Uterus (tissue), 4 donors: ENCODE data around the gene TYW1. TPM values are rescaled to one million over a fixed set of nuclear protein-coding genes. Genes with fewer than 3 reads are reported as not detected.
"Not testable (repeated sequence)": the region's sequence is repeated elsewhere in the genome, so short reads cannot be mapped to it uniquely, and the experiment has no call there.

Experiments used
- DNase-seq, 2 donors: peaks; one replicate each; pipeline ENCODE4 v3.0.0-alpha.2; 2019 to 2020
- H3K27ac ChIP-seq, 2 donors: fragments of 200-600 bp; sonication (generic); 1 replicate in 1 of 2; 2 replicates in 1 of 2; pipeline ENCODE4 v1.5.1; 2016 to 2018
- H3K27me3 ChIP-seq, 2 donors: fragments of 200-600 bp; sonication (generic); one replicate each; pipeline ENCODE4 v1.5.1; 2018 to 2019; ENCODE audit warnings: control low read depth in 1 of 2
- H3K36me3 ChIP-seq, 2 donors: fragments of 200-600 bp; sonication (generic); one replicate each; pipeline ENCODE4 v1.5.1; 2019; ENCODE audit warnings: control low read depth in 1 of 2
- H3K4me1 ChIP-seq, 2 donors: fragments of 200-600 bp; sonication (generic); one replicate each; pipeline ENCODE4 v1.5.1; 2018 to 2019; ENCODE audit warnings: control low read depth in 1 of 2
- H3K4me3 ChIP-seq, 2 donors: fragments of 200-600 bp; sonication (generic); 1 replicate in 1 of 2; 2 replicates in 1 of 2; pipeline ENCODE4 v1.5.1; 2018 to 2019; ENCODE audit warnings: mild to moderate bottlenecking in 1 of 2
- H3K9me3 ChIP-seq, 2 donors: fragments of 200-600 bp; sonication (generic); one replicate each; pipeline ENCODE4 v1.5.1; 2019; ENCODE audit warnings: control low read depth in 1 of 2
- POLR2A ChIP-seq, 2 donors: fragments of 450-650 bp; IDR thresholded peaks; one replicate each; pipeline ENCODE4 v1.6.1; 2016; ENCODE audit warnings: antibody characterized with exemption in 2 of 2, mild to moderate bottlenecking in 1 of 2, moderate library complexity in 1 of 2
- intact Hi-C: fragments of 100-400 bp; cut with DNase I; formaldehyde crosslinking; loops from one replicate; pipeline ENCODE4 v1.15.1; 2023; ENCODE audit warnings: low total_unique reads
- total RNA-seq, 4 donors: library from RNA; depleted of rRNA in 3 of 4; stranded (reverse); fragments of >200 nt in 3 of 4; gene quantifications; one replicate each; pipeline versions ENCODE4 v1.1.0 to v1.2.4, GENCODE V29; 2014 to 2023
- TF ChIP-seq, protein P1 (sequence below), 4 experiments: fragments of 200-600 bp in 2 of 4; fragments of 450-650 bp in 2 of 4; sonication (generic) in 2 of 4; IDR thresholded peaks; one replicate each; pipeline ENCODE4 v1.5.1; 2016 to 2019; ENCODE audit warnings: antibody characterized with exemption in 4 of 4, mild to moderate bottlenecking in 2 of 4, moderate library complexity in 1 of 4
- donor health status: DM: yes; HTN: yes; CAD: no.

The TYW1 gene
- total RNA-seq, 4 donors from 2014 or later, result 28.1 to 57.9 (median 36.4) TPM

- H3K27ac ChIP-seq, result peak overlapping the region; percentile 97 to 100
- TF ChIP-seq POLR2A (IDR thresholded peaks at IDR 0.05), result peak; percentile 13 to 71
- TF ChIP-seq, protein P1, sequence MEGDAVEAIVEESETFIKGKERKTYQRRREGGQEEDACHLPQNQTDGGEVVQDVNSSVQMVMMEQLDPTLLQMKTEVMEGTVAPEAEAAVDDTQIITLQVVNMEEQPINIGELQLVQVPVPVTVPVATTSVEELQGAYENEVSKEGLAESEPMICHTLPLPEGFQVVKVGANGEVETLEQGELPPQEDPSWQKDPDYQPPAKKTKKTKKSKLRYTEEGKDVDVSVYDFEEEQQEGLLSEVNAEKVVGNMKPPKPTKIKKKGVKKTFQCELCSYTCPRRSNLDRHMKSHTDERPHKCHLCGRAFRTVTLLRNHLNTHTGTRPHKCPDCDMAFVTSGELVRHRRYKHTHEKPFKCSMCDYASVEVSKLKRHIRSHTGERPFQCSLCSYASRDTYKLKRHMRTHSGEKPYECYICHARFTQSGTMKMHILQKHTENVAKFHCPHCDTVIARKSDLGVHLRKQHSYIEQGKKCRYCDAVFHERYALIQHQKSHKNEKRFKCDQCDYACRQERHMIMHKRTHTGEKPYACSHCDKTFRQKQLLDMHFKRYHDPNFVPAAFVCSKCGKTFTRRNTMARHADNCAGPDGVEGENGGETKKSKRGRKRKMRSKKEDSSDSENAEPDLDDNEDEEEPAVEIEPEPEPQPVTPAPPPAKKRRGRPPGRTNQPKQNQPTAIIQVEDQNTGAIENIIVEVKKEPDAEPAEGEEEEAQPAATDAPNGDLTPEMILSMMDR (IDR thresholded peaks at IDR 0.05), result peak in 1 of 4 experiments; percentile 21
- H3K27me3 ChIP-seq, intact Hi-C loops, H3K4me1 ChIP-seq, H3K9me3 ChIP-seq, H3K36me3 ChIP-seq: not testable (repeated sequence)
- H3K4me3 ChIP-seq, result peak overlapping the region; percentile 55 to 87
- DNase-seq, result peak; percentile 50 to 72
Measured at GRCh38 chr7:66994691-66995049, 2.0 kb upstream of the TYW1 start.

DNA sequence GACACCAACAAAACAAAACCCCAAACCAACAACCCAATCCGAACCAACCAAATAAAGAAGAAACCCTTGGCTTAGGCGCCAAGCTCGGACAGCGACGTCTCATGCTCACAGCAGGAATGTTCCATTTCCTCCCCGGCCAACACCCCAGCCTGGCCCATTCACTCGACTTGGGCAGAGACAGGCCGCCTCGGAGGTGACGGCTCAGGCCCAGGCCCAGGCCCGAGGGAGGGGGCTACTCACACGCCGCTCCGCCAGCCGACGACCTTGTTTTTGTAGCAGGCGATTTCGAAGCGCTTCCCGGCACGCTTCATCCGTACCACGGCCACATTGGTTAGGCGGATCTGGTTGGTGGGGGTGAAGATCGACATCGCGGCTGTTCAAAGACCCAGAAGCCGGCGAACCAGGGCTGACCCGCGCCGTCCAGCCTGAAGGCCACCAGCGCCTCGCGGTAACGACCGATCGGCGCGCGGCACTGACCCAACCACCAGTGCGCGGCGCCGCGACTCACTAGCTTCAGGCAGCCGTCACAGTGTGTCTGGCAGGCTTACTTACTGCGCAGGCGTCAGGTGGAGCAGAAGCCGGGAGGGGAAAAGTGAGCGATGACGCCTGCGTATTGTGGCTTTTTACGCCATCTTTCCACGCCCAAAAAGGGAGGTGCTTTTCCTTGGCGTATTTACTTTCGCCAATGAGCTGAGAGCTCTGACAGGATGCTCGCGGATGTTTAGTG lies 1.4 kb upstream of the TYW1 start, which contains the start of gene SBDS:
TSS of gene SBDS (minus strand) at position 537 of the 727 bp plus-strand sequence. CDS start at position 368, 169 bp downstream.
- intact Hi-C loops, H3K9me3 ChIP-seq, H3K36me3 ChIP-seq, H3K4me1 ChIP-seq, H3K27me3 ChIP-seq: not testable (repeated sequence)
- peak; percentile 93 to 98 for DNase-seq
- H3K27ac ChIP-seq, result peak within 1 kb of the TSS; percentile 97 to 100
- peak within 1 kb of the TSS; percentile 55 to 87 for H3K4me3 ChIP-seq
- TF ChIP-seq POLR2A (IDR thresholded peaks at IDR 0.05), result peak; percentile 94 to 97

DNA sequence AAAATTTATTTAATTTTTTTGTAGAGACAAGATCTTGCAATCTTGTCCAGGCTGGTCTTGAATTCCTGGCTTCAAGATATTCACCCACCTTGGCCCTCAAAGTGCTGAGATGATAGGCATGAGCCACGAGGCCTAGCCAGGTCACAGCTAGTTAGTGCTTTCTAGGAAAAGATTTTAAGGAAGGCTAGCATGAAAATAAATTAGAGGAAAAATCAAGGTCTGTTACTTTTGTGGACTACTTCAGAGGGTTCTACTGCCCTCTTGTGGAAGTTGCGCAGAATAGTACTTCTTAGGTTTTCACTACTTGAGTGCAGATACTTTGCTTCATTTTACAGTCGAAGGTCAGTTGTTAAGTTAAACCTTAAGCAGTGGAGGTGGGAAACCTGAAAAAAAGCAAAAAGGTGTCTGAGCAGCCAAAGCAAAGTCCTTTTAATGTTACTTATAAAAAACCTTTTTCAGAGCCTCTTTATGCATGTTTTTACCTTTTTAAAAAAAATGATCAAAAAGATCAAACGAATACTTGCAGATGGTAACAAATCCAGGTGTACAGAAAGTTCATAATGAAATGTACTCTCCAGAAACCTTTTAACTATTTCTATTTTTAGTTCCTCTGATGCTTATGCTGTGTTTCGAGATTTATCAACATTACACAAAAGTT lies 4.1 kb downstream of the TYW1 start:
- intact Hi-C loops, H3K36me3 ChIP-seq, DNase-seq, H3K4me1 ChIP-seq, H3K9me3 ChIP-seq, H3K27me3 ChIP-seq, H3K4me3 ChIP-seq, H3K27ac ChIP-seq: not testable (repeated sequence)
- TF ChIP-seq, protein P1 (IDR thresholded peaks at IDR 0.05), result peak in 1 of 4 experiments; percentile 38

GRCh38 chr7:67004145-67004544 lies 7.5 kb downstream of the TYW1 start:
- H3K36me3 ChIP-seq, H3K27me3 ChIP-seq, H3K9me3 ChIP-seq, H3K27ac ChIP-seq, H3K4me1 ChIP-seq, H3K4me3 ChIP-seq, intact Hi-C loops, DNase-seq: not testable (repeated sequence)

DNA sequence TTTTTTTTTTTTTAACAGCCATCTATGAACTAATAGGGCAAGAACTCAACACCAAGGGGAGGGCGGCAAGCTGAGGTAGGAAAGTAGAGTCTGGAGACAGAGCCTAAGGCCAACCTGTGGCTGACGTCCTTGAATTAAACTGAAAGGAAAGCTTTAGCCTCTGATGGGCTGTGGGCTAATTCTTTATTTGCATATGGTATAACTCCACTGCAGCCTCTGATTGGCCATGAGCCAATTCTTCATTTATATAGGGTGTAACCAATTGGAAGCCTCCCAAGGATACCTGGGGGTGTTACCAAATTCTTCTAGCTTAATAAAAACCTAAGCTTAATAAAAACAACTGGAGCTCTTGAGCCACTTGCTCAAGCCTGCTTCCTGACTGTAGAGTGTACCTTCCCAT lies 10.3 kb downstream of the TYW1 start:
- Histone ChIP-seq H3K27me3 (no peaks in the 10 kb centered on the region), H3K9me3 (no peaks in the 10 kb centered on the region), H3K4me1 (no peaks in the 10 kb centered on the region), H3K4me3 (no peak overlapping the region), H3K27ac (no peak overlapping the region), H3K36me3 (no peaks in the 10 kb centered on the region)
- DNase-seq, result no peak
- TF ChIP-seq, protein P1 (IDR thresholded peaks at IDR 0.05), result no peak
- TF ChIP-seq POLR2A (IDR thresholded peaks at IDR 0.05), result no peak
- intact Hi-C loops, result no loop called here

DNA sequence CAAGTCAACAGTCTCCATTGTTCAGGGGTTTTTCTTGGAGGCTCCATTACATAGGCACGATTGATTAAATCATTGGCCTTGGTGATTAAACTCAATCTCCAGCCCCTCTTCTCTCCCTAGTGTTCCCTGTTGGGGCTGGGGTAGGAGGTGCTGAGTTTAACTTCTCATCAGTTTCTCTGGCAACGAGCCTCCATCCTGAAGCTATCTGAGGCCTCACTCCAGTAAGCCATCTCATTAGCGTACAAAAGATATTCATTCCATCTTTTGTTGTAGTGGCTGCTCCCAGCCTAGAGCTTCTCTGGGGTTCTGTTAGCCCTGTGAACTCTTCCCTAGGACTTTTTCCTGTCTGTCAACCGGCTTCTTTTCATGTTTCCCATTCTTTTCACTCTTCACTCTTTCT lies 11.6 kb downstream of the TYW1 start:
- intact Hi-C loops, result no loop called here
- Histone ChIP-seq H3K36me3 (no peaks in the 10 kb centered on the region), H3K27me3 (no peaks in the 10 kb centered on the region), H3K4me1 (no peaks in the 10 kb centered on the region), H3K9me3 (no peaks in the 10 kb centered on the region), H3K4me3 (no peak overlapping the region), H3K27ac (no peak overlapping the region)
- no peak for DNase-seq
- TF ChIP-seq, protein P1 (IDR thresholded peaks at IDR 0.05), result no peak
- no peak for TF ChIP-seq POLR2A (IDR thresholded peaks at IDR 0.05)

- H3K27ac ChIP-seq, H3K9me3 ChIP-seq, H3K4me3 ChIP-seq, H3K27me3 ChIP-seq, intact Hi-C loops, H3K36me3 ChIP-seq, DNase-seq, H3K4me1 ChIP-seq: not testable (repeated sequence)
Measured at GRCh38 chr7:67009677-67010076, 13.0 kb downstream of the TYW1 start.

DNA sequence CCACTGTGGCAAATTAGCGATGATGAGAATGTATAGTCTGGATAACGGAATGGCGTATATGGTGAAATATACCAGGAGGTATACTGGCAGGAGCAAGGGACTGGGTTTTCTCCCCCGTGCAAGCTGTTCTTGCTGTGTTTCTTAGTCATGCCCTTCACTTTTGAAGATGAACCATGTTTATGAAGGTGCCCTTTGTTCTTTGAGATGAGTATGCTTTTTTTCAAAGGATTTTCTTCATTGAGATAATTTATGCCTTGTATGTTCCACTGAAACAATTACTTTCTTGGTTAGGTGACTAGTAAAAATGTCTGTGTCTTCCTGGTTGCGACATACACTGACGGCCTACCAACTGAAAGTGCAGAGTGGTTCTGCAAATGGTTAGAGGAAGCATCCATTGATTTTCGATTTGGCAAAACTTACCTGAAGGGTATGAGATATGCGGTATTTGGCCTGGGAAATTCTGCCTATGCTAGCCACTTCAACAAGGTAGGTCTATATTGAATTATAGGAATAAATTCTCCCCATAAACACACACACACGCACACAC lies 17.5 kb downstream of the TYW1 start:
- H3K9me3 ChIP-seq, H3K4me3 ChIP-seq, H3K36me3 ChIP-seq, DNase-seq, intact Hi-C loops, H3K27me3 ChIP-seq, H3K4me1 ChIP-seq, H3K27ac ChIP-seq: not testable (repeated sequence)

GRCh38 chr7:67017971-67018370 lies 21.3 kb downstream of the TYW1 start:
- H3K36me3 ChIP-seq, H3K27ac ChIP-seq, DNase-seq, H3K4me1 ChIP-seq, H3K4me3 ChIP-seq, H3K9me3 ChIP-seq, intact Hi-C loops, H3K27me3 ChIP-seq: not testable (repeated sequence)
